ENCODE measurements around the gene ARHGAP42.

DNA sequence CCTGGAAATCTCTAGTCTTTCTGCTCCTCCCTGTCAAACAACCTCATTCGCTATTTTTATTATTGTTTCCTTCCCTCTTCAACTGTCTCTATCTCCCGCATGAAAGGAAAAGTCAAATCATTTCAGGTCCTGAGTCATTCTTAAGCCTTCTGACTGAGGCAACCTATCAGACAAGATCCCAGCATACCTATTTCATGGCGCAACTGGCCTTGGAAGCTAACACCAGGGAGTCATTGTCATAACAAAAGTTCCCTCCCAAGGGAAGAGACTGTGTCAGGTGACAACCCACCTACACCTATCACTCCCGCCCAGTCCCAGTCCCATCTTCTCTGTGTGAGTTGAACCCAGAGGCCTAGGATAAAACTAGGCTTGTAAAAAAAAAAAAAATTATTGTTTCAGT is 10.2 kb upstream of the ARHGAP42 start:
- TF ChIP-seq EZH2 (IDR thresholded peaks at IDR 0.05; ENCODE audit: borderline replicate concordance, low read depth, low read length, poor library complexity, severe bottlenecking): no peak
- TF ChIP-seq, protein P1, sequence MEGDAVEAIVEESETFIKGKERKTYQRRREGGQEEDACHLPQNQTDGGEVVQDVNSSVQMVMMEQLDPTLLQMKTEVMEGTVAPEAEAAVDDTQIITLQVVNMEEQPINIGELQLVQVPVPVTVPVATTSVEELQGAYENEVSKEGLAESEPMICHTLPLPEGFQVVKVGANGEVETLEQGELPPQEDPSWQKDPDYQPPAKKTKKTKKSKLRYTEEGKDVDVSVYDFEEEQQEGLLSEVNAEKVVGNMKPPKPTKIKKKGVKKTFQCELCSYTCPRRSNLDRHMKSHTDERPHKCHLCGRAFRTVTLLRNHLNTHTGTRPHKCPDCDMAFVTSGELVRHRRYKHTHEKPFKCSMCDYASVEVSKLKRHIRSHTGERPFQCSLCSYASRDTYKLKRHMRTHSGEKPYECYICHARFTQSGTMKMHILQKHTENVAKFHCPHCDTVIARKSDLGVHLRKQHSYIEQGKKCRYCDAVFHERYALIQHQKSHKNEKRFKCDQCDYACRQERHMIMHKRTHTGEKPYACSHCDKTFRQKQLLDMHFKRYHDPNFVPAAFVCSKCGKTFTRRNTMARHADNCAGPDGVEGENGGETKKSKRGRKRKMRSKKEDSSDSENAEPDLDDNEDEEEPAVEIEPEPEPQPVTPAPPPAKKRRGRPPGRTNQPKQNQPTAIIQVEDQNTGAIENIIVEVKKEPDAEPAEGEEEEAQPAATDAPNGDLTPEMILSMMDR (conservative IDR thresholded peaks at IDR 0.05; ENCODE audit: low read depth, low read length): no peak

Data from A673 (cell line).